NCI-H345 treated with DMSO at 0.1 percent for 48 hours (cell line): ENCODE measurements around the gene FEM1A.
A peak's percentile ranks its signal among the peaks of the same experiment; 100 is the strongest.
"Not testable (repeated sequence)": the region's sequence is repeated elsewhere in the genome, so short reads cannot be mapped to it uniquely, and the experiment has no call there.

Experiments used
- DNase-seq: peaks from one replicate; lab custom pipeline; 2025; ENCODE audit not compliant: unreplicated experiment; lab: John Stamatoyannopoulos, UW

Gene FEM1A

DNA sequence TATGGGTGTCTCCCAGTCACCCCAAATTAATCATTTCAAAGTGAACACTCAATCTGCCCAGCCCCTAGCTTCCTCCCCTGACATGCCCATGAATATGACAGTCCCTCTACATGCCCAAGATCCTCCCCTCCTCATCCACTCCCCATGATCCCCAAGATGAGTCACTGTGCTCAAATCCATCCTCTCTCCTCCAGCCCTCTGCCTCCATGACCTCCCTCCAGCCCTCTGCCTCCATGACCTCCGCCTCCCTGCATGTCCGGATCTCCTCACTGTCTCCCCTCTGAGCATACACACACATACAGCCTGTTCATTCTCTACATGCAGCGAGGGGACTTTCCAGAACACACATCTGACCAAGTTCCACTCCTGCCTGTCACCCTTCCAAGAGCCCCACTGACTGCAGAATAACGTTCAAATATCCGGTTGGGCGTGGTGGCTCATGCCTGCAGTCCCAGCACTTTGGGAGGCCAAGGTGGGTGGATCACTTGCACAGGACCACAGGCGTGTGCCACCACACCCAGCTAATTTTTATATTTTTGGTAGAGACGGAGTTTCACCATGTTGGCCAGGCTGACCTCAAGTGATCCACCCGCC lies 18.4 kb upstream of the FEM1A start:
- no peak for DNase-seq

DNA sequence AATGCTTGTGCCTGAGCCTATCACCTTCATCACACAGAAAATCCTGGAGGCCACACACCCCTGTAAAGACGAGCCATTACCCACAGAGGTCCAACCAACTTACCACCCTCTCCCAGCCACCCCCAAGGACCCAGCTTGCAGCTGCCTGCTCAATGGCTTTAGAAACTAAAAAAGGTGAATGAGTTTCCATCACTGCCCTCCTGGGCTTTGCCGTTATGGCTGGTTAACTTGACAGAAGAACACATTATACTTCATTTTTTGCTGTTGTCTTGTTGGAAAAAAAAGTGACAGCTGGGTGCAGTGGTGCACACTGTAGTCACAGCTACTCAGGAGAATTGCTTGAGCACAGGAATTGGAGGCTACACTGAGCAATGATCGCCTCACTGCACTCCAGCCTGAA lies 17.4 kb upstream of the FEM1A start:
- DNase-seq: no peak

DNA sequence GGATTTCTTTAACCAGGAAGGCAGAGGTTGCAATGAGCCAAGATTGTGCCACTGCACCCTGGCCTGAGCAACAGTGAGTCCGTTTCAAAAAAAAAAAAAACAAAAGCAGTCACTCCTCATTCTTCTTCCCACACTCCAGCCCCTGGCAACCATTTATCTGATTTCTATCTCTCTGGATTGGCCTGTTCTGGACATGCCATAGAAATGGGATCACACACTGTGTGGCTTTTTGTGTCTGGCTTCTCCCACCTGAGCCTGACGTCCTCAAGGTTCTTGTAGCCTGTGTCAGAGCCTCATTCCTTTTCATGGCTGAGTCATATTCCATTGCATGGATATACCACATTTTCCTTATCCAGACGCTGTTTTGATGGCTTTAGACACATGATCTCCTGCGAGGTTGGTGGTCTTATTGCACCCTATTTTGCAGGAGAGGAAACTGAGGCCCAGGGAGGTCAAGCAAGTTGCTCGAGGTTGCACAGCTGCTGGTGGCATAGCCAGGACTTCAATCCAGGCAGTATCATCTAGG lies 15.8 kb upstream of the FEM1A start:
- no peak for DNase-seq

DNA sequence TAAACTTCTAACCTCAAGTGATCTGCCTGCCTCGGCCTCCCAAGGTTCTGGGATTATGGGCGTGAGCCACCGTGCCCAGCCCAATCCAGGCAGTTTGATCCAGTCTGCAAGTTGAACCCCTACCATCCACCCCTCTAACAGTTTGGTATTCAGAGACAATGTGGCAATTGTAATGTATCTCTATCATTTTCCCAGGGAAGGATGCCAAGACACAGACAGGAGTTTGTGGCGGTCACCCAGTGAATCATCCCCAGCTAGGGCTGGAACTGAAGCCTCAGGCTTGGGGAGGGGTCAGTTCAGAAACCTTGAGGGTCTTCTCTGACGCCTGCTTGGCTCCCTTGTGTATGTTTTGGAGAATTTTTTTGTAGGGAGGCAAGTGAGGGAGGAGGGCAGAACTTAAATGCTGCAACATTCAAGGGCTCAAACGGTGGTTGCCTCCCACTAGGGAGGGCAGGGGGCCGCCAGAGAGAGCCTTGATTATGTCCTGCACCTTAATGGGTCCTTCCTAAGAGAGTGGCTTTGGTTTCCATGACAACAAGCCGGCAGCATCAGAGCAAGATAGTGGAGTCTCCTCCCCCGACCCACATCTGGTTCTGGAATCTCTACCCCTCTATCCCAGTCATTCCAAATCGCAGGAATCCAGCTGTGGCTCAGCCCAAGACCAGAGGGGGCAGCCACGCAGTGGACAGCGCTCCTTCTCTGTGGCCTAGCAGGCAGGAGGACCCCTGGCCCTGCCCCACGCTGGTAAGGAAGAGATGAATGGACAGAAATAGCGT lies 14.9 kb upstream of the FEM1A start:
- DNase-seq: no peak

DNA sequence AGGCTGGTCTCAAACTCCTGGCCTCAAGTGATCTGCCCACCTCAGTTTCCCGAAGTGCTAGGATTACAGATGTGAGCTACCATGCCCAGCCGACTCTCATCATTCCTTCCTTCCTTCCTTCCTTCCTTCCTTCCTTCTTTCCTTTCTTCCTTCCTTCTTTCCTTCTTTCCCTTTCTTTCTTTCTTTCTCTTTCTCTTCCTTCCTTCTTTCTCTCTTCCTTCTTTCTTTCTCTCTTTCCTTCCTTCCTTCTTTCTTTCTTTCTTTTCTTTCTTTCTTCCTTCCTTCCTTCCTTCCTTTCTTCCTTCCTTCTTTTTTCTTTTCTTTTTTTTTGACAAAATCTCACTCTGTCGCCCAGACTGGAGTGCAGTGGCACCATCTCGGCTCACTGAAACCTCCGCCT lies 13.4 kb upstream of the FEM1A start:
- DNase-seq: not testable (repeated sequence)

DNA sequence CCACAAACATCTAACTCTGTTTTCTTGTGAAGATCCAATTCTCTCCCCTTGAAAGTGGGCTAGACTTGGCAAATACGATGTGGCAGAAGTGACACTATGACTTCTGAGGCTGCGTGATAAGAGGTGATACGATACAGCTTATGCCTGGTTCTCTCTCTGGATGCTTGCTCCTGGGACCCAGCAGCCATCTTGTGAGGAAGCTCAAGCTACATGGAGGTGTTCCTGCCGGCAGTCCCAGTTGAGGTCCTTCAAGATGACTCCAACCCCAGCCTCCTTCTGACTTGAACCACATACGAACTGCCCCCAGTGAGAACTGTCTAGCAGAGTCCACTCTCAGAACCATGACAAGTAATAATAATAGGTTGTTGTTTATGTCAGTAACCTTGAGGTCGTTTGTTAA lies 10.7 kb upstream of the FEM1A start:
- DNase-seq: no peak

DNA sequence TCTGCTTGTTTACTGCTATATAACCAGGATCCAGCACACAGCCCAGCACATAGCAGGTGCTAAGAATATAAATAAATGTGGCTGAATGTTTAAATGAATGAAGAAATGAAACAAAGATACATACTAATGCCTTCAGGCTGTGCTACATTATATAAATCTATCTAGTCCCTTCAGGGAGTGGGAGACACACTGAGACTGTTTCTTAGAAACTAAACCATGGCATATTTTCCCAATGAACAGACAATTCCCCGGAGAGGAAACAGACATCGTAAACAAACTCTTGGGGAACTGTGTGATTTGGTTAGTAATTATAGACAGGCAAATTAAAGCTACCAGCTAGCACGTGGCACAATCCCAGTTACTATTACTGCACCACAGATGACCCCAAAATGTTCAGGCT lies 9.7 kb upstream of the FEM1A start:
- DNase-seq: no peak

DNA sequence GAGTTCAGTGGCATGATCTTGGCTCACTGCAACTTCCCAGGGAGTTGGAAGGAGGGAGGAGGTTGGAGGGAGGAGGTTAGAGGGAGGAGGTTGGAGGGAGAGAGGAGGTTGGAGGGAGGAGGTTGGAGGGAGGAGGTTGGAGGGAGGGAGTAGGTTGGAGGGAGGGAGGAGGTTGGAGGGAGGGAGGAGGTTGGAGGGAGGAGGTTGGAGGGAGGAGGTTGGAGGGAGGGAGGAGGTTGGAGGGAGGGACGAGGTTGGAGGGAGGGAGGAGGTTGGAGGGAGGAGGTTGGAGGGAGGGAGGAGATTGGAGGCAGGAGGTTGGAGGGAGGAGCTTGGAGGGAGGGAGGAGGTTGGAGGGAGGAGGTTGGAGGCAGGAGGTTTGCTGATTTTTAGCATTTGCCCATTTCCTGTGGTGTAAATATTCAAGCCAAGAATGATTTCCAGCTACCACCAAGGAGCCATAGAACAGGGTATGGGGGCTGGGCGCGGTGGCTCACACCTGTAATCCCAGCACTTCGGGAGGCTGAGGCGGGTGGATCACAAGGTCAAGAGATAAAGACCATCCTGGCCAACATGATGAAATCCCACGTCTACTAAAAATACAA lies 5.0 kb upstream of the FEM1A start:
- not testable (repeated sequence) for DNase-seq

DNA sequence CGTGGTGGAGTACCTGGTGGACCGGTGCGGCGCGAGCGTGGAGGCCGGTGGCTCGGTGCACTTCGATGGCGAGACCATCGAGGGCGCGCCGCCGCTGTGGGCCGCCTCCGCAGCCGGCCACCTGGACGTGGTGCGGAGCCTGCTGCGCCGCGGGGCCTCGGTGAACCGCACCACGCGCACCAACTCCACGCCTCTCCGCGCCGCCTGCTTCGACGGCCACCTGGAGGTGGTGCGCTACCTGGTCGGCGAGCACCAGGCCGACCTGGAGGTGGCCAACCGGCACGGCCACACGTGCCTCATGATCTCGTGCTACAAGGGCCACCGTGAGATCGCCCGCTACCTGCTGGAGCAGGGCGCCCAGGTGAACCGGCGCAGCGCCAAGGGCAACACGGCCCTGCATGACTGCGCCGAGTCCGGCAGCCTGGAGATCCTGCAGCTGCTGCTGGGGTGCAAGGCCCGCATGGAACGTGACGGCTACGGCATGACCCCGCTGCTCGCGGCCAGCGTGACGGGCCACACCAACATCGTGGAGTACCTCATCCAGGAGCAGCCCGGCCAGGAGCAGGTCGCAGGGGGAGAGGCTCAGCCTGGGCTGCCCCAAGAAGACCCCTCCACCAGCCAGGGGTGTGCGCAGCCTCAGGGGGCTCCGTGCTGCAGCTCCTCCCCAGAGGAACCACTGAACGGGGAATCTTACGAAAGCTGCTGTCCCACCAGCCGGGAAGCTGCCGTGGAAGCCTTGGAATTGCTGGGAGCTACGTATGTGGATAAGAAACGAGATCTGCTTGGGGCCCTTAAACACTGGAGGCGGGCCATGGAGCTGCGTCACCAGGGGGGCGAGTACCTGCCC lies 708 bp downstream of the FEM1A start:
- DNase-seq: not testable (repeated sequence)

DNA sequence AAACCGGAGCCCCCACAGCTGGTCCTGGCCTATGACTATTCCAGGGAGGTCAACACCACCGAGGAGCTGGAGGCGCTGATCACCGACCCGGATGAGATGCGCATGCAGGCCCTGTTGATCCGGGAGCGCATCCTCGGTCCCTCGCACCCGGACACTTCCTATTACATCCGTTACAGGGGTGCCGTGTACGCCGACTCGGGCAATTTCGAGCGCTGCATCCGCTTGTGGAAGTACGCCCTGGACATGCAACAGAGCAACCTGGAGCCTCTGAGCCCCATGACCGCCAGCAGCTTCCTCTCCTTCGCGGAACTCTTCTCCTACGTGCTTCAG lies 1.3 kb downstream of the FEM1A start:
- not testable (repeated sequence) for DNase-seq

DNA sequence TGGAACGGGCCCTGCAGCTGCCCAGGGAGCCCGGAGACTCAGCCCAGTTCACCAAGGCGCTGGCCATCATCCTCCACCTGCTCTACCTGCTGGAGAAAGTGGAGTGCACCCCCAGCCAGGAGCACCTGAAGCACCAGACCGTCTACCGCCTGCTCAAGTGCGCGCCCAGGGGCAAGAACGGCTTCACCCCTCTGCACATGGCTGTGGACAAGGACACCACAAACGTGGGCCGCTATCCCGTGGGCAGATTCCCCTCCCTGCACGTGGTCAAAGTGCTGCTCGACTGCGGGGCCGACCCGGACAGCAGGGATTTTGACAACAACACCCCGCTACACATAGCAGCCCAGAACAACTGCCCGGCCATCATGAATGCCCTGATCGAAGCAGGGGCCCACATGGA lies 1.7 kb downstream of the FEM1A start:
- not testable (repeated sequence) for DNase-seq

DNA sequence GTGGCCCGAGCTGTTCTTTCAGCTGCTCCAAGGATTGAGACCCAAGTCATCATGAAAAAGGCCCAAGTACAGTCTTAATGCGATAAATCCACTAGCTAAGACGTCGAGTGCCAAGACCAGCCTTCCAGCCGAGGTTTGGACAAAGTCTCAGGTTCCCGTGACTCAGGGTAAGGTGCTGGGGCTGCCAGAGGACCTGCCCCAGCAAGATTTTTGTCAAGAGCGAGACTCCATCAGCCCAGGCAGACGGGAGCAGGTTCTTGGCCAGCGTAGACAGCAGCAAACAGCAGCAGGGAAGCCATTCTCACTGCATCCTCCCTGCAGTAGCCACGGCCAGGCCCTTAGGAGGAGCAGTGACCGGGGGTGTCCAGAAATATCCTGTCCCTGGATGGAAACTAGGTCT lies 3.4 kb downstream of the FEM1A start:
- no peak for DNase-seq

DNA sequence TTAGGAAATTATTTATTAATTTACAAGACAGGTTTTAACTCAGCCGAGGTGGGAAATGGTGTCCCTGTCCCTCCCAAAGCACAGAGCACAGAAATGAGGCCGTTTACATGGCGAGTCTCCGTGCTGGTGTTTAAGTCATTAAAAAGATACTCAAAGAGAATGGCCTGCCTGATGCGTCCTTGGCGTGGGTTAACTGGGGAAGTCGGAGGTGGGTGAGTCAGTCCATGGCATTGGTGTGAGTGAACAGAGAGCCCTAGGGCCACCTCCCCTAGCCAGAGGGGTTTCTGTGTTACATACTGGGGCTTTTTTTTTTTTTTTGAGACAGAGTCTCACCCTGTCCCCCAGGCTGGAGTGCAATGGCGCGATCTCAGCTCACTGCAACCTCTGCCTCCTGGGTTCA lies 3.9 kb downstream of the FEM1A start:
- no peak for DNase-seq

DNA sequence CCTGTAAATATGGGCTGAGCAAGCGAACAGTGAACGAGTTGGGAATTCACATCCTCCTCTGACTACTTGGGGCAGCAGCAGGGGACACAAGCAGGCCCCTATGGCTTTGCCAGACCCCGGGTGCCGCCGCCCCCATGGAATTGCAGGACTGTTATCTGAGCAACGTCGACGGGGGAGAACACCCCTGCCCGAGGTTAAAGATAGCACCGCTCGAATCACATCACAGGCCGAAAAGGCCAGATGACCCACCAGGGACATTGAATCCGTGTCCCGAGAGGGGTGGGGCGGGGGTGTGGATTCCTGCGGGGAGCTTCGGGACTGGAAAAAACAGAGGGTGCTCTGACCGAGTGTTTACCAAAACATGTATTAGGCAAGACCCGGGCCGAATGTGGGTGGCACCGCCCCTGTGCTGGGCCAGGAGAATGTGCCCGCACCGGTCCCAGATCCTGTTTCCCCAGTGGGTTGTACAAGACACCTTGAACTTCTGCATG lies 9.1 kb downstream of the FEM1A start:
- DNase-seq: no peak

DNA sequence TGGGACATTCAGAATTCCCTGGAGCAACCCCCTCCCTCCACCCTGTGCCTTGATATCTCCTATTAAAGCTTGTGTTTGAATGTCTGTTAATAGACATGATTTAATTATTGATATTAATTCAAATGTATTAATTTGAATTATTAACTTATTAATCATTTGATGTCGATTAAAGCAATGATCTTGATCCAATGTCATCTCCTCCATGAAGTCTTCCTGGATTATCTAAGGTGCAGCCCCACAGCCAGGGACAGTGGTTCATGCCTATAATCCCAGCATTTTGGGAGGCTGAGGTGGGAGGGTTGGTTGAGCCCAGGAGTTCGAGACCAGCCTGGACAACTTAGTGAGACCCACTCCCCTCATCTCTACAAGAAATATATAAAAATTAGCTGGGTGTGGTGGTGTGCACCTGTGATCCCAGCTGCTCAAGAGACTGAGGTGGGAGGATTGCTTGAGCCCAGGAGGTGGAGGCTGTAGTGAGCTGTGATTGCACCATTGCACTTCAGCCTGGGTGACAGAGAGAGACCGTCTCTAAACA lies 9.6 kb downstream of the FEM1A start:
- DNase-seq: no peak

DNA sequence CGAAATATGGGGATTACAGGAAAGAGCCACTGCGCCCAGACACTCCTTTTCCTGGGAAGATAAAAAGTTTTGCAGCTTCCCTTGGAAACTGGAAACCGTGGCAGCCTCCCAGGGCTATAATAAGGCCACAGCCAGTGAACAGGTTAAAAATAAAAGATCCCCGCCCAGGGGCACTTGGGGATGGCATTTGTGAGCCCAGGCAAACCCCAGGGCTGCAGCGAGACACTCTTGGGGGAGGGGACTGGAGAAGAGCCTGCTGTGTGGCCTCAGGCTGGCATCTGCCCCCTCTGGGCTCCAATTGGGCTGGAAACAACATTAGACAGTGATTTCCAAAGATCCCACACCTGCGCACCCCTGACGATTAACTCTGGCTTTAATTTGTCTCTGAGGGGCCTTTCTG lies 11.2 kb downstream of the FEM1A start:
- no peak for DNase-seq

DNA sequence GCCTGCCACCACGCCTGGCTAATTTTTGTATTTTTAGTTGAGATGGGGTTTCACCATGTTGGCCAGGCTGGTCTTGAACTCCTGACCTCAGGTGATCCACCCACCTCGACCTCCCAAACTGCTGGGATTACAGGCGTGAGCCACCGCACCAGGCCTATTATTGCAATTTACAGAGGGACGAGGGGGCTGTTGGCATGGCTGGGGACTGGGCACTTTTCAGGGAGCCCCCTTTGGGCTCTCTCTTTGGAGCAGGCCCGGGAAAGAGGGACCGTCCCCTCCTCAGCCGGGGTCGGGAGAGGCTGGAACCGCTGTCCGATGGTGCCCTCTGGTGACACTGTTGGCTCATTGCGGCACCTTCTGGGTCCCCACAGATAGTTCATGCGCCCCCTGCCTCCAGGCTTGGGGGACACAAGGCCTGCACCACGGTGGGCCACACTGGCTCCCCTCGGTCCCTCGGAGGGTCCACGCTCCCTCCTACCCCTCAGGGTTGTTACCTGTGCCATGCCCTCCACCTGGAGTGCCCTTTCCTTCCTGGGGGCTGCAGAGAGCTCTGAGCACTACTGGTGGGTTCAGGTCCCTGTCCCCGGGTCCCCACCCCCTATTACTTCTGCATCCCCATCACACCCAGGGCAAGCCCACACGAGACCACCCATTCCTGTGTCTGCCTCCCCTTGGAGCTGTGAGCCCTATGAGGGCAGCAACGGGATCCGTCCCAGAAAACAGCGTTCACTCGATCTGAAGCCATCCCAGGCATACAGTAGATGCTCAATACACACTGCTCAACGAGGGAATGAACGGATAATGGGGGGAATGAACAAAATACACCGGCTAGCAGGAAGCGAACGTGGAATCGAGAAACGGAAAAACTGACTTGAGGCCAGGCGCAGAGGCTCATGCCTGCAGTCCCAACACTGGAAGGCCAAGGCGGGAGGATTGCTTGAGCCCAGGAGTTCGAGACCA lies 12.5 kb downstream of the FEM1A start:
- peak; percentile 17 for DNase-seq

DNA sequence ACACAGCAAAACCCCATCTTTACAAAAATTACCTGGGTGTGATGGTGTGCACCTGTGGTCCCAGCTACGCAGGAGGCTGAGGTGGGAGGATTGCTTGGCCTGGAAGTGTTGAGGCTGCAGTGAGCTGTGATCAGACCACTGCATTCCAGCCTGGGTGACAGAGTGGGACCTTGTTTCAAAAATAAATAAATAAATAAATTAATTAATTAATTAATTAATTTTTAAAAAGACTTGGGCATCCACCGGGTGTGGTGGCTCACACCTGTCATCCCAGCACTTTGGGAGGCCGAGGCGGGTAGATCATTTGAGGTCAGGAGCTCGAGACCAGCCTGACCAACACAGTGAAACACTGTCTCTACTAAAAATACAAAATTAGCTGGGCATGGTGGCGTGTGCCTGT lies 13.6 kb downstream of the FEM1A start:
- not testable (repeated sequence) for DNase-seq

DNA sequence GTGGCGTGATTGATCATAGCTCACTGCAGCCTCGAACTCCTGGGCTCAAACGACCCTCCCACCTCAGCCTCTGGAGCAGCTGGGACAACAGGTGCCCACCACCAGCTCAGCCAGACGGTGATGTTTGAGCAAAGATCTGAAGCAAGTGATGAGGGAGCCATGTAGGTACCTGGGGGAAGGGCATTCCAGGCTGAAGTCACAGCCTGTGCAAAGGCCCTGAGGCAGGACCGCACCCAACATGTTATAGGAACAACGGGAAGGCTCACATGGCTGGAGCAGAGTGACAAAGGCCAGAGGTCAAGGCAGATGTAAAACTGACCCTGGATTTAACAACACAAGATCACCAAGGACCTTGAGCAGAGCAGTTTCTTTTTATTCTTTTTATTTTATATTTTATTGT lies 14.8 kb downstream of the FEM1A start:
- no peak for DNase-seq

DNA sequence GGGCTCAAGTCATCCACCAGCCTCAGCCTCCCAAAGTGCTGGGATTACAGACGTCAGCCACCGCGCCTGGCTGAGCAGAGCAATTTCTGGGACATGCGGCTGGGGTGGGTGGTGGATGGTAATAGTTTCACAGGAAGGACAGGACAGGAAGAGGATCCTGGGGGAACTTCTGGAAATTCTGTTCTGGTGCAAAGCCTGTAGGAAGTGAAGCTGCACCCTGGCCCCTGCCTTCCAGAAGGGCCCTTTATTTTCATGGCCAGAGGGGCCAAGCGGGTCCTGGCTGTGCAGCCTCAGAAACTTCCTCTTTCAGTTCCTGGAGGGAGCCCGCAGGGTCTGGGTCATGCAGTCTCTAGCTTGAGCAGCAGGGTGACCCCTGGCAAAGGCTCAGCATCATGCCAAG lies 15.7 kb downstream of the FEM1A start:
- no peak for DNase-seq
